DMS53 treated with DMSO at 0.1 percent for 48 hours (cell line): ENCODE measurements around the gene YWHAH.

Source experiments
- DNase-seq: peaks from one replicate; lab custom pipeline; 2025; ENCODE audit not compliant: unreplicated experiment; lab: John Stamatoyannopoulos, UW

YWHAH gene

GRCh38 chr22:31923136-31923535, 21.2 kb upstream of the YWHAH start:
- DNase-seq: no peak

DNA sequence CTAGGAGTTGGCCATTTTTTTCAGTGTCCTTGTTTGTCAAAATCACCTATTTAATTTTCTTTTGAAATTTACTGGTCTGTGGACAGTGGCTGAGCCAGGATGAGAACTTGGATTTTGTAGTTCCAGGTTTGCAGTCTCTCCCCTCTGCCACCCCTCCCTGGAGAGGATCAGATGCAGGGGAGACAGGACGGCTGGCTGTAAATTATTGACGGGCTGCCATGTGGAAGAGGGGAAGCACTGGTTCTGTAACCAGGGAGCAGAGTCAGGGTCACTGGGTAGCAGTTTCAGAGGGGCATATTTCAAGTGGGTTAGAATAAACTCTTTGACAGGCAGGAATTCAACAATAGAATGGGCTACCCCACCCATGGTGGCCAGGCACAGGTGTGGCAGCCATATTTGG, 20.6 kb upstream of the YWHAH start:
- no peak for DNase-seq

GRCh38 chr22:31925056-31925455, 19.3 kb upstream of the YWHAH start:
- no peak for DNase-seq

GRCh38 chr22:31926024-31926423, 18.3 kb upstream of the YWHAH start:
- DNase-seq: no peak

DNA sequence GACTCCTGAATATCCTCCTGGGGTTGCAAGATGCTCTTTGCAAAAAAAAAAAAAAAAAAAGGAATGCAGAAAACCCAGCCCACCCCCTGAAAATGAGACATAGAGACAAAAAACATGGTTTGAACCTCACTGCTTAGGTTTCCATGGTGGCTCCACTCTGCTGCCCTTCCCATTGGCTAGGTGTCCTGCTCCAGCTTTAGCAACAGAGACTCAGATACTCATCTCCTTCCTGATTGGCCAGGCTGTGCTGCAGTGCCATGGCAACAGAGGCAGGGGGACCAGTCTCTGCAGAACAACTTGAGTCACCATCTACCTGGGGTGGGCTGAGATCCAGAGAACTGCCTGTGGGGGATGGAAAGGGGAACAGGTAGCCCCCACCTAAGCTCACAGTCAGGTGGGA, 17.4 kb upstream of the YWHAH start:
- no peak for DNase-seq

DNA sequence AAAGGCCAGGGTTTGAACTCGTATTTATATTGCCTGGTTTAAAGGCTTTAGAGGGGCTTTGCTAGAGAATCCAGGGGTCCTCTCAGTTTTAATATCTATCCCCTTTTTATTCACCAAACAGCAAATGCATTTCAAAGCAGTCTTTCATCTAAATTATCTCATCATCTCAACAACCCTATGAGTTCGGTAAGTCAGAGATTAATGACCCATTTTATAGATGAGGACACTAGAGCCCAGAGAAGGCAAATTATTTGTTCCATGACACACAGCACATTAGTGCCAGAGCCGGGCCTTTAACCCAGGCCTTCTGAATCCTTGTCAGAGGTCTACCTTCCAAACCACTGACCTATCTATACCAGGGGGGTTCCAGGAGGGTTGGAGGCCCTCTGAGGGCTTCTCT, 16.8 kb upstream of the YWHAH start:
- no peak for DNase-seq

GRCh38 chr22:31929167-31929930, 15.0 kb upstream of the YWHAH start:
- DNase-seq: no peak

DNA sequence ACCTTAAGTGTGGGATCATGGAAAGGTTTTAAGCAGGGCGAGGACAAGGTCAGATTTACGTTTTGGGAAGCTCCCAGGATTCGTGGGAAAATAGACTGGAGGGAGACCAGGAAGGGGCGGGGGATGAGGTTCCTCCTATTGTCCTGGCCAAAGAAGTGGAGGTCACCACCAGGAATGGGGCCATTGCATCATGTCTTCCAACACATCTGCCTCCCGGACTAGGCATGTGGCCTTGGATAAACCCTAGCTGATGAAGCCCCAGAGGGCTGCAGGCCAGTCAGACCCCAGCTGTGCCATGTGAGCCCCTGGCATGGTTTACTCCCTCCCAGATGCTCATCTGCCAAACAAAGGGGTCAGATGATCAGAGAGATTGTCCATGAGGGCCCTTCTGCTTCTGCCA, 11.5 kb upstream of the YWHAH start:
- no peak for DNase-seq

GRCh38 chr22:31933406-31933805, 10.9 kb upstream of the YWHAH start:
- no peak for DNase-seq

GRCh38 chr22:31933816-31934482, 10.4 kb upstream of the YWHAH start:
- no peak for DNase-seq

- no peak for DNase-seq
Measured at GRCh38 chr22:31935961-31936635, 8.2 kb upstream of the YWHAH start.

- DNase-seq: no peak
Measured at GRCh38 chr22:31937341-31937740, 7.0 kb upstream of the YWHAH start.

DNA sequence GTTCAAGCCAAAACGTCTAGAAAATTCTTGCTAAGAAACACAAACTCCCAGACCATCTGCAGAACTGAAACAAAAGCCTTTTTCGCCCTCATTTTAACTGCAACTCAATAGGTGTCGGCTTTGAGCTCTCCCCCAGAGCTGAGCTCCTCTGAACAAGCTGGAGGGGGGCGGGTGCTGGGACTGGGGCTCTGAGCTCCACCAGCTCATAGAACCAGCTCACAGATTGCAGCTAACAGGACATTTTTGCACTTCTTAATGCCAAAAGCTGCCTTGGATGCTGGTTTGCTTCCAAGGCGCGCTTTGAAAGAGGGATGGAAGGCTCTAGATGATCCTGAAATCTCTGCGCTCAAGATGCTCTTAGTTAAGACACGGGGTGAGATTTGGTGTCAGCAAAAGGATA, 6.0 kb upstream of the YWHAH start:
- no peak for DNase-seq

GRCh38 chr22:31940506-31940905, 3.8 kb upstream of the YWHAH start:
- DNase-seq: no peak

- DNase-seq: no peak
Measured at GRCh38 chr22:31942091-31942490, 2.2 kb upstream of the YWHAH start.

DNA sequence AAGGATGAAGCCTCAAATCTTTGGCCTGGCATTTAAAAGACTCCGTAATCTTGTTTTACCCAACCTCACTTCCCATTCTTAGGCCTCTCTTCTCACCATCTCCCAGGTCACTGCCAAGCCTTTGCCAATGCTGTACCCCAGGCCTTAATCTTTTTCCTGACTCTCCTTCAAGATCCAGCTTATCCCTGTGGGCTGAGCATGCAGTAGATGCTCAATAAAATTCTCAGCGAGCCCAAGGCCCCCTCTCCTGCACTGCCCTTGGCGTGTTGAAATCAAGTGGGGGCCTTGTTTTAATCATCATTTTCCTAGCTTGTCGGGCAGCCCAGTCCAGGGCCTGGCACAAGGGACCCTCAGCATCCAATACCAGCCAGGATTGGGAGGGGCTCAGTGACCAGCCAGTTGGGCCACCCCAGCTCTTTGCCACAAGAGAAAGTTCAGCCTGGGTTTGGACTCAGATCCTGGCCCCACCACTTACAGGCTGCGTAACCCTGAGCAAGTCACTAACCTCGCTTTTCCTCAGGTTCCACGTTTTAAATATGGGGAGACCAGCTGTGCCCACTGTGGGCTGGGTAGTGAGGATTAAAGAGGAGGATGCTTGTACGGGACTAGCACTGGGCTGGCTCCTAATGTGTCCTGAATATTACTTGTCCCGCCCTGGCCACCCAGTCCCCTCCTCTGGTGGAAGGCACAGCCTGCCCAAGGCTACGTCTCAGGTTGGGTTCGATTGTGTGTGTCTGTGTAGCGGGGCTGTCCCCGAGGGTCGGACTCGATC, 943 bp upstream of the YWHAH start:
- no peak for DNase-seq

DNA sequence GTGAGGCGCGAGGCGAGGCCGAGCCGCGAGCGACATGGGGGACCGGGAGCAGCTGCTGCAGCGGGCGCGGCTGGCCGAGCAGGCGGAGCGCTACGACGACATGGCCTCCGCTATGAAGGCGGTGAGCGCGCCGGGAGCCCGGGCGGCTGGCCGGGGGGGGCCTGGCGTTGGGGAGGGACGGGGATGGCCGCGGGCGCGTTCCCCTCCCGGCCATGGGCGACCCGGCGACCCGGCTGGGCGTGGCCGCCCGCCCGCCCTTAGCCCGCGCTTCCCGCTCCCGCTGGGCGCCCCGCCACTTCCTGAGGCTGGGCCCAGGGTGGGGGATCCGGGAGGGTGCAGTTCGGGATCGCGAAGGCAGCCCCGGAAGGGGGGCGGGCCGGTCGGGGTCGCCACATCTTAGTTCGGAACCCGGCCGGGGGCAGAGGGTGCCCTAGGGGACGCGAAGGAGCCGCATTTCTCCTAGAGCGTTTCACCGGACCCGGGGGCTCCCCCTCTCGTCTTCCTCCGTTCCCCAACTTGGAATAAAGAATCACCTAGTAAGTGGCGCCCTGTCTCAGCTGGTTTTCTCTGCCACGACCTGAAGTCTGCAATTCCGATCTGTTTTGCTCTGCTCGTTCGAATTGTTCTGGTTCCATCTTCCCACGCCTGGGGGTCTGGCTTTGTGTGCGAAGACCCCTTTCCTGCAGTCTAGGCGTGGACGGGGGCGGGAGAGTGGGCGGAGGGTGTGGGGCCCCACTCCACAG, 536 bp downstream of the YWHAH start:
- DNase-seq: no peak

GRCh38 chr22:31945443-31945855, 1.1 kb downstream of the YWHAH start:
- DNase-seq: no peak

DNA sequence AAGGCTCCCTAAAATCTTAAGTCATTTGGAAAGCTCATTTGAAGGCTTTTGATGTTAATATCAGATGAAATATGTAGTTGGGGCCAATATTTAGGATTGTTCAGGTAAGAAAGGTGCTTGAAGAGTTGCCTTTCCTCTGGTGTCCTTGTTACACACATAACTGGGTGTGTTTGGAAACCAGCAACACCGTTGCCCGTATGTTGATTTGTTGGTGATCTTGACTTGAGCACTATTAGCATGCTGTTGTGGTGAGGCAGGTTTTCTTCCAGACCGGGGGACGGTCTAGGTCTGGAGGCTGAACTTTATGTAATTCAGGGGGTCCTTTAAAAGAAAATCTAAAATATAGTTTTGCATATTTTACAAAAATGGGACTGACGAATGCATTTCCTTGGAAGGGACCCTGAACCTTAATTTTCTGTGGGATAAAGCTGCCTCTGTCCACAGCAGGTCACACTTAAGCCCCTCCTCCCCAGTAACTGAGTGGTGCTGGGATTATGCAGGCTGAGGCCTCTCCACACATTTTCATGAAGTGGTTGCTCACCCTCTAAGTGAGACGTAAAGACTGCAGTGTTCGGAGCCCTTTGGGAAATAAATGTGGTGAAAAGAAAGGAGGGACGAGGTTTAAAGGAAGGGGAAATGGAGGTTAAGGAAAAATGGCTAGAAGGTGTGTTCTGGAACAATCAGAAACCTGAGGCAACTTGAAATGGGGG, 1.8 kb downstream of the YWHAH start:
- no peak for DNase-seq

GRCh38 chr22:31947296-31947695, 3.0 kb downstream of the YWHAH start:
- DNase-seq: no peak
